GM19397 (cell line): ENCODE results near the gene VPS13A.
A peak's percentile ranks its signal among the peaks of the same experiment; 100 is the strongest.

Experiments
- ATAC-seq: cut with Tn5 transposase; IDR thresholded peaks from one replicate; pipeline ENCODE4 v1.9.1; 2021; ENCODE audit warnings: mild to moderate bottlenecking, moderate library complexity; ENCODE audit not compliant: unreplicated experiment

VPS13A gene

DNA sequence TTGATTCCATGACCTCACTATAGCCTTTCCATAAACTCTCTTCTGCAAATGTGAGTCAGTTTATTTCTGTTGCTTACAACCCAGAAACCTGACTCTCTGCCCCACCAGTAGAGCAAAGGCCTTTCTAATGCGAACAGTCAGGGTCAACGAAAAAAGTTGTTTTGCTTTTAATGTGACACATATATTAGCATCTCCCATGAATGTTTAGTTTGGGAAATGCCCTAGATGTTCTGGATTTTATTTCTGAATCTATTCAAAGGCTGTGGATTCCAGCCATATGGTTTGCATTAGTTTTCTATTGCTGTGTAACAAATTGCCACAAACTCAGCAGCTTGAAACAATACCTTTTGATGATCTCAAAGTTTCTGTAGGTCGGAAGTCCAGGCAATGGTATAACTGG is 277.3 kb downstream of the VPS13A start:
- no peak for ATAC-seq

GRCh38 chr9:77455312-77455927 is 278.1 kb downstream of the VPS13A start:
- peak; percentile 45 for ATAC-seq

DNA sequence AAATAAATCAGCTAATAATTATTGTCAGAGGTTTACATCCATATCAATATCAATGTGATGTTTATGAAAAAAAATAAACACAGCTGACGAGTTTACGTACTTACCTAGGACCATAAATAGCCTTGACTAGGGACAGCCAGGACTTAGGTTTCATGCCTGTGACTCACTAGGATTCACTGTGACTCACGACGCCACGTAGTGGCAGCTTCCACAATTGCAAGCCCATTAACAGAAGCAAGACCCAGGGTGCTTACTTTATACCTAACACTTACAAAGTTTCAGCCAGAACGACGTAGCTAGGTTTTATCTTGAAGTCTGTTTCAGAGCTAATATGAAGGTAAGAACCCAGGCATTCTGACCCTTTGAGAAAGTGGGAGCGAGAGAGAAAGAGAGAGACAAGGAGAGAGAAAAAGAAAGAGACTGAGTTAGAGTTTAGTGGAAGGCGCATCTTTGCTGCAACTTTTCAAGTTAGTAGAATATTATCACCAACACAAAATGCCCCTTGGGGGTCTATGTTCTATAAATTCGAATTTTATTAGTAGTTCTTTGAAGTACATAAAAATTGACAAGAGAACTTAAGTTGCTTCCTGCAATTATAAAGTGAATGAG is 279.6 kb downstream of the VPS13A start:
- peak; percentile 63 for ATAC-seq

- ATAC-seq = peak; percentile 76
These were observed 280.7 kb downstream of the VPS13A start for GRCh38 chr9:77457916-77458592.

GRCh38 chr9:77460938-77461337 is 283.6 kb downstream of the VPS13A start:
- ATAC-seq = no peak

GRCh38 chr9:77462066-77462465 is 284.7 kb downstream of the VPS13A start:
- ATAC-seq = no peak

- ATAC-seq = no peak
These were observed 285.8 kb downstream of the VPS13A start for GRCh38 chr9:77463151-77463550.

DNA sequence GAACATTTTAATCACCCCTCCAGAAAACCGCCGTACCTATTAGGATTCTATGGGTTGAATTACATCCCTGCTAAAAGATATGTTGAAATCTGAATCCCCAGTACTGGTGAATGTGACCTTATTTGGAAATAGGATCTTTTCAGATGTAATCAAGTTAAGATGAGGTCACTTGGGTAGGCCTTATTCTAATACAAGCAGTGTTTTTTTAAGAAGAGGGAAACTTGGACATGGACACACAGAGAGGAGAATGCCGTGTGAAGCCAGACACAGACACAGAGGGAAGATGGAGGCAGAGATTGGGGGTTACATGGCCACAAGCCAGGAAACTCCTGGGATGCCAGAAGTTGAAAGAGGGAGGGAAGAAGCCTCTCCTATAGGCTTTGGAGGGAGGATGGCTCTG is 287.3 kb downstream of the VPS13A start:
- no peak for ATAC-seq

GRCh38 chr9:77469515-77470231 is 292.3 kb downstream of the VPS13A start:
- ATAC-seq = no peak
